ENCODE measurements around the gene C1QTNF9.
"Not testable (repeated sequence)": the region's sequence is repeated elsewhere in the genome, so short reads cannot be mapped to it uniquely, and the experiment has no call there.

C1QTNF9 gene

GRCh38 chr13:24358836-24359235 is 49.5 kb downstream of the C1QTNF9 start:
- H3K9me3 Mint-ChIP-seq, H3K36me3 Mint-ChIP-seq, H3K27ac Mint-ChIP-seq, H3K4me3 Mint-ChIP-seq, H3K27me3 Mint-ChIP-seq, ATAC-seq, H3K4me1 Mint-ChIP-seq: not testable (repeated sequence)

DNA sequence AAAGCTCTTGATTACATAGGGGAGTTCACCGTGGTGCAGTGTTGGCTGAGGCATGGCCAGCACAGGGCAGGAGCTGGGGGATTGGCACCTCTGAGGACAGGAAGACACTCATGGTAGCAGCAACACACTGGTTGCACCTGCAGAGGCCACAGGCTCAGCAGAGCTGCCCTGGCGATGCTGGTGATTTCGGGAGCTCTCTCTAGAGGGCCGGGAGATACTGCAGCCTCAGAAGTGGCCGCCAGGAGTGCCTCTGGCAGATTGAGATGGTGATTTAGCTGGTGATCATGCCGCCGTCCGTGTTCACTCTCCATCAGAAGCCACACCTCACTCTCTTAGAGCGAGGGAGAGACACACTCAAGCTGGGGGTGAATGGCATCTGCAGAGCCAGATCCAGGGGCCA is 49.9 kb downstream of the C1QTNF9 start:
- ATAC-seq, H3K4me1 Mint-ChIP-seq, H3K9me3 Mint-ChIP-seq: not testable (repeated sequence)

DNA sequence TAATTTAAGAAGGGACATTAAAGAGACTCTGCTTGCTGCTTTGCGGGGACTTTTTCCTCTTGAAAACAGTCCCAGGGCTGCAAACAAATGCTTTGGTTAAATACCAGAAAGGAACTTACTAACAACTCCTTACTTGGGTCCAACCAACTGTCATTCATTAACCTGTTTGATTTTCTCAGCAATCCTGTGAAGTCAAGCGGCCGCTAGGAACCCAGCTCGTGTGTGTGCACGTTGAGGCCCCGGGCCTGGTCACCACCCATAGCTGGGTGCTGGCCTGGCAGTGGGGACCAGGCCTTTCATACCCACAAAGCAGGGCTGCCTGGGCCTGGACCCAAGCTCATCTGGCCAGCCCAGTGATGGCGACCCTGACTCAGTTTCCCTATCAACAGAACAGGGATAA is 50.7 kb downstream of the C1QTNF9 start:
- no peak for ATAC-seq
- Mint-ChIP-seq H3K36me3 (no peaks in the 10 kb centered on the region), H3K27me3 (peaks cover under 1% of the 10 kb centered on the region), H3K4me3 (no peak overlapping the region), H3K4me1 (no peaks in the 10 kb centered on the region), H3K9me3 (no peaks in the 10 kb centered on the region), H3K27ac (no peak overlapping the region)

More for the DNA sequence above, 49.9 kb downstream of the C1QTNF9 start:
- H3K36me3 Mint-ChIP-seq, H3K4me3 Mint-ChIP-seq, H3K27ac Mint-ChIP-seq, H3K27me3 Mint-ChIP-seq: not testable (repeated sequence)

- Mint-ChIP-seq H3K27ac (no peak overlapping the region), H3K4me1 (no peaks in the 10 kb centered on the region), H3K9me3 (no peaks in the 10 kb centered on the region), H3K27me3 (peaks cover 11% of the 10 kb centered on the region), H3K36me3 (no peaks in the 10 kb centered on the region), H3K4me3 (no peak overlapping the region)
- no peak for ATAC-seq
Measured at GRCh38 chr13:24361113-24361512, 51.7 kb downstream of the C1QTNF9 start.

- Mint-ChIP-seq H3K27ac (no peak overlapping the region), H3K4me1 (no peaks in the 10 kb centered on the region), H3K4me3 (no peak overlapping the region), H3K27me3 (peaks cover 19% of the 10 kb centered on the region), H3K36me3 (no peaks in the 10 kb centered on the region), H3K9me3 (no peaks in the 10 kb centered on the region)
- ATAC-seq: no peak
Measured at GRCh38 chr13:24361852-24362366, 52.5 kb downstream of the C1QTNF9 start.

DNA sequence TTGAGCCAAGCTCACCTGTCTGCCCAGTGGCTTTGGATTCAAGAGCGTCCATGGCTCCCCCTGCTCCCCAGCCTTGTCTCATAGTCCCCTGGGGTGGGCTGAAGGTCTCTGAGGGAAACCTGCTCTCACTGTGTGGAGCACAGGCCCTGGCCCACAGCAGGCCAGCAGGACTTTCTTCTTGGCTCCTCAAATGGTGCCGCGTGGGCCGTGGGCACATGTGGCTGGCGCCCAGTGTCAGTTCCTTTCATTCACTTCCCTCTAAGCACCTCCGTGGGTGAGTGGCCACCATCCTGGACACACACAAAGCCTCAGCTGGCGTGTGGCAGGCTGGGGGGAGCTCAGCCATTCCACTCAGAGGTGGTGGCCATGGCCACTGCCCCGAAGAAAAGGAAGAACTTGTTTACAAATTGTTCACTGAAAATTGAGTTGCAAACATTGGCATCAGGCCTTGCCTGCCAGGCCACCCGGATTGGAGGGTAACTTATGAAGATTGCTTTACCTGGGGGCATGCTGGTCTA is 53.1 kb downstream of the C1QTNF9 start:
- Mint-ChIP-seq H3K9me3 (no peaks in the 10 kb centered on the region), H3K36me3 (no peaks in the 10 kb centered on the region), H3K4me3 (no peak overlapping the region), H3K27me3 (peaks cover 19% of the 10 kb centered on the region), H3K4me1 (no peaks in the 10 kb centered on the region), H3K27ac (no peak overlapping the region)
- ATAC-seq: no peak

GRCh38 chr13:24365191-24365590 is 55.8 kb downstream of the C1QTNF9 start:
- H3K27me3 Mint-ChIP-seq: peaks cover 26% of the 10 kb centered on the region
- no peak overlapping the region for H3K27ac Mint-ChIP-seq
- no peaks in the 10 kb centered on the region for H3K9me3 Mint-ChIP-seq
- no peak for ATAC-seq
- no peaks in the 10 kb centered on the region for H3K36me3 Mint-ChIP-seq
- no peak overlapping the region for H3K4me3 Mint-ChIP-seq
- no peaks in the 10 kb centered on the region for H3K4me1 Mint-ChIP-seq

GRCh38 chr13:24366315-24366714 is 56.9 kb downstream of the C1QTNF9 start:
- not testable (repeated sequence) for H3K4me1 Mint-ChIP-seq, ATAC-seq, H3K9me3 Mint-ChIP-seq, H3K36me3 Mint-ChIP-seq, H3K4me3 Mint-ChIP-seq, H3K27ac Mint-ChIP-seq
- peaks cover 38% of the 10 kb centered on the region for H3K27me3 Mint-ChIP-seq

DNA sequence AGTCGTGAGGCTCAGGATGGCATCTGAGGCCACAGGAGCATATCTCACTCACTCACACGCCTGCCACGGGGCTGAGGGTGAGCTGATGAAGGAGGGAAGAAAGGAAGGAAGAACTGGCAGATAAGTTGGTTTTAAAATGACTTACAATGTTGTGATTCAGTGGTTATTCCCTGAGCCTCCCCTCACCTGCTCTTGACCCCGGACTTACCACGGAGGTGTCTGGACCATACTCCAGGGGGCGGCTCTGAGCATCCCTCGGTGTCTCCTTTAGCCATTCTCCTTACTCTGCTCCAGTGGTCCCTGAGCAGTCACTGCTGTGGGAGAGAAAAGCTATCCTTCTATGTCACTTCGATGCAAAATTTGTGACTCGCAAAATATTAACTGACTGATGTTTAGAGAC is 61.9 kb downstream of the C1QTNF9 start:
- H3K9me3 Mint-ChIP-seq, H3K4me3 Mint-ChIP-seq, H3K27ac Mint-ChIP-seq, H3K4me1 Mint-ChIP-seq, H3K36me3 Mint-ChIP-seq, ATAC-seq: not testable (repeated sequence)
- peaks cover 48% of the 10 kb centered on the region for H3K27me3 Mint-ChIP-seq

All from stimulated activated memory B cell treated with anti-CD40 and anti-IgM and Interleukin-4, amounts not matched to agents 10 μg/mL and 1 μg/mL and 100 μg/mL, for 72 hours (primary cell).